ENCODE measurements around the gene ULK3.

DNA sequence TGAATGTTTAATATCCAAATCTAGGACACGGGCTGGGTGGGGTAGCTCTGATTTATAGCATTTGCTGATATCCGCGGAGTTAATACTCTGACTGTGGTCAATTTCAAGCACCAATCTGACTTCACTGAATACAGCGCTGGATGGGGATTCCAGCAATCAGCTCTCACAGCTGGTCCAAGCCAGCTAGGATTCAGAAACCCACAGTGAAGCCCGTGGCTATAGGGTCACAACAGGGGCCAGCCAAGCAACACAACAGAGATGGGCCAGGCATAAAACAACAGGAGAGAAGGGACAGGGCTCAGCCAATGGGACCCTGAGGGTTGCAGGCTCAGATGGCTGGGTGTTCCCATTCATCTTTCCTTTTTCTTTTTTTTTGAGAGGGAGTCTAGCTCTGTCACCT, 35.7 kb downstream of the ULK3 start:
- TF ChIP-seq CTCF (IDR thresholded peaks at IDR 0.05), result no peak
- TF ChIP-seq POLR2A (IDR thresholded peaks at IDR 0.05), result no peak
